EH (cell line): Measurements from ENCODE around the gene ZBTB46.
A peak's percentile ranks its signal among the peaks of the same experiment; 100 is the strongest.
"Not testable (repeated sequence)": the region's sequence is repeated elsewhere in the genome, so short reads cannot be mapped to it uniquely, and the experiment has no call there.

Experiments
- DNase-seq: peaks from one replicate; pipeline ENCODE4 v3.0.0-alpha.2; 2015; ENCODE audit warnings: low read depth

ZBTB46 gene

DNA sequence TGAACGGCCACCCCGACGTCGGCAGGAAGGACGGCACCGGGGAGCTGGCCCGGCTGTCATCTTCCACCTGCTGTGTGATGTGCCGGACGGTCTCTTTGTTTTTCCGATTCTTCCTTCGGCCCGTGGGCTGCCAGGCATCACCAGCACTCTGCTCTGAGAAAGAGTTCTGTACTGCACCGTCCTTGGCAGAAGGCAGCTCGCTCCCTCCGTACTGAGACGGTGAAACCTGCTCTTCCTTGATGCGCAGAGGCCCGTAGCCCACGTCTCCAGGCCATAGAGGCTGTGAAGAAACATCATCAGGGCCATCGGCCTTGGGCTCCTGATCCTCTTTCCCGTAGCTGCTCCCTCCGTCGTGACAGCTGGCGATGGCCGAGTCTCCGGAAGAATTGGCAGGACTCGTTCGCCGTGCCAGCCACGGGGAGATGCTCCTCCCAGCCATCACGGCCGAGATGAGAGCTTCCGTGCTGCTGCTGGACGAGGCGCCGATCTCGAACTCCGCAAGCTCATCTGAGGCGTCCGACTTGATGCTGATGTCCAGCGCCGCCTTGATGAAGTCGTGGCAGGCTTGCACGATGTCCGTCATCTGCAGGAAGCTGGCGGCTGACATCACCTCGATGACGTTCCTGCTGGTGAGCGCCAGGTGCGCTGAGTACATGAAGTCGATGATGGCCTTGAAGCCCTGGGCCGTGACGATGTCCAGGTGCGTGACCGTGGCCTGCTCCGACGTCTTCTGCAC lies 41.1 kb downstream of the ZBTB46 start:
- DNase-seq, result no peak

DNA sequence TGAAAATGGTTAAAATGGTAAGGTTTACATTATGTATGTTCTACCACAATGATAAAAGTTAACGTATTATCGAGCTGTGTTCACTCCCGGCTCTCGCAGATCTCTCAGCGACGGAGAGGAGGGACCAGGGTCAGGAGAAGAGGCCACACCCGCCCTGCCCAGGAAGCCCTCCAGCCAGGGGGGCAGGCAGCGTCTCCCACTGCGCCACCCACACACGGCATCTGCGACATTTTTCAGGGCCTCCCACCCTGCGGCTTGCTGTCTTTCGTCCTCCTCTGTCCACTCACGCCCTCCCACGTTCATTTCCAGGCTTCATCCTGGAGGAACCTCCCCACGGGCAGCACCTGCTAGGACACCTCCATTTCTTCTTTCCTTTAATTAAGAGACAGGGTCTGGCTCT lies 43.3 kb downstream of the ZBTB46 start:
- no peak for DNase-seq

DNA sequence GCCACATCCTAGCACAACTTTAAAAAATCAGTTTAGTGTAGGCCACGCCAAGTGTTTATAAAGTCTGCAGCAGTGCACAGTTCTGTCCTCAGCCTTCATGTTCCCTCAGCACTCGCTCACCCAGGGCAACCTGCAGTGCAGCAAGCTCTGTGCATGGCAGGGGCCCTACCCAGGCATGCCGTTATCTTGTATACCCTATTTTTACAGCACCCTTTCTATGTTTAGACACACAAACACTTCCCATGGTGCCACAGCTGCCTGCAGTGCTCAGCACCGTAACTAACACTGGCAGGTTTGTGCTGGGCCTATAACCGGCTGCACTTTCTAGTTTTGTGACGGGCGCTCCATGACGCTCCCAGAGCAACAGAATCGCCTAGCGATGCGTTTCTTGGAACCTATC lies 43.8 kb downstream of the ZBTB46 start:
- DNase-seq, result no peak

DNA sequence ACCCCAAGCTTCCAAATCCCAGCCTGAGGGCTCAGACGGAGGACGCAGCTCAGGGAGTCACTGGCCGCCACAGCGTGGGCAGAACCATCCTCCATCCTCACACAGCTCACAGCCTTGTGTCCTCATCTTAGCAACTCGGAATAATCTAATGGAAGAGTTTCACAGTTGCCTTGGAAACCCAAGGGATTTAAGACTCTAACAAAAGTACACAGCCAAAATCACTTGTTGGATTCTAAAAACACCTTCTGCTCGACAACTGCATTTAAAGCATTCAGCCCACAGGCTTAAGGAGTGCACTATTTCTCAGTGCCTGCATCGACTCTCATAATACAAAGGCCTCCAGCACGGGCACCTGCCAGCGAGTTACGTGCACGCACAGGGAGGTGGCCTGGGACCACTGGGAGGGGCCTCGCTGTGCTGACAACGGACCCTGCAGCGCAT lies 45.4 kb downstream of the ZBTB46 start:
- no peak for DNase-seq

DNA sequence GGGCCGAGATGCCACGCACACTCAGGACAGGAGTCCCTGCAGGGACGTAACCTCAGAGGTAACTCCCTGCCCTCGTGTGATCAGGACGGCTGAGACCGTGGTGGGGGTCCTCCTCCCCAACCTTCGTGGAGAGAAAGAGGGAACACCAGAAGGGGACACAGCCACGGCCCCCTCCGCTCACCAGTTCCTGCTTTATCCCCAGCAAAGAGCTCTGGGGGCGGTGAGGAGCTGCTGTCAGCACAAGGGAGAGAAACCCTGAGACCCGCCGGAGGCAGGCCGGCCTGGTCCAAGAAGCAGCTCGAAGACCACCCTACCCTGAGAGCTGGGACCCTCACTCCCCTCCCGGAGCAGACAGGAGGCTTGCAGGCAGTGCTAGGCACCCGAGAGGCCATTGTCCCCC lies 47.1 kb downstream of the ZBTB46 start:
- DNase-seq, result no peak

DNA sequence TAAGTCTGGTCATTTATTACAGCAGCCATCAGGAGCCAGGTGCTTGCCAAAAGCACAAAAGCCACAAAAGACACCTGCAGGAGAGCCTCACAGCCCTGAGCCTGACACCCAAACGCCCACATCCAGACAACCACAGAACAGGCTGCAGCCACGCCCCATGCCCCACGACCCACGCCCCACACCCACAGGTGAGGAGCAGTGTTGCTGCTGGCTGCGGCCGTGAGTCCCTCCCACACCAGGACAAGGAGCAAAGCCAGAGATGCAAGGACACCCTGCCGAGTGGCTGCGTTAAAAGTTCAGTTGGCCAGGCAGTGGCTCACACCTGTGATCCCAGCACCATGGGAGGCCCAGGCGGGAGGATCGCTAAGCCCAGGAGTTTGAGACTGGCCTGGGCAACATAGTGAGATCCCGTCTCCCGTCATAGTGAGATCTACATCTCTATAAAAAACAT lies 48.5 kb downstream of the ZBTB46 start:
- DNase-seq, result no peak

DNA sequence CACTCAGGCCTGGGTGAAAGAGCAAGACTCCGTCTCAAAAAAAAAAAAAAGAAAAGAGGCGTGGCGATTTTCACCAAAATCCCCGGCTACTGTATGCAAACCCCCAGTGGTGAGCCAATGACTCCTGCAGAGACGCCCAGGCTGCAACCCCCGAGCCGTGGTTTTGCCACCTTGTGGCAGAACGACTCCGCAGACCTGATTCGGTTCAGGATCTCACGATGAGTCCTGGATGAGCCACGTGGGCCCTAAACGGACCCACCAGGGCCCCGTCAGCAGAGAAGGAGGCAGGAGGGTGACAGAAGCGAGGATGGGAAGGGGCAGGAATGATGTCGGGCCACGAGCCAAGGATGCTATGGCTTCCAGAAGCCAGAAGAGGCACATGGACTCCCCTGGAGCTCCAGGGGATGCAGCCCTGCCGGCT lies 49.0 kb downstream of the ZBTB46 start:
- no peak for DNase-seq

DNA sequence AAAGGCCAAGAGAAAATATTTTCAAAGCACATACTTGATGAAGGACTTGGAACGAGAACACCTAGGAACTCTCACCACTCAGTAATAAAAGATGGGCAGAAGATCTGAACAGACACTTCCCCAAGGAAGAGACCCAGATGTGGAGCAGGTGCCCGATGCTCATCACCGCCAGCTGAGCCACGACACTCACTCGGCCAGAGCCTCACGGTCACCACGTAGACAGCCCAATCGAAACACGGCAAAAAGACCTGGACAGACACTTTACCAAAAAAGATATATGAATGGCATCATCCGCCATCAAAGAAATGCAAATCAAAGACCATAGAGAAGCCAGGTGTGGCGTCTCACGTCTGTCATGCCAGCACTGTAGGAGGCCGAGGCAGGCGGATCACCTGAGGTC lies 49.9 kb downstream of the ZBTB46 start:
- DNase-seq, result no peak

DNA sequence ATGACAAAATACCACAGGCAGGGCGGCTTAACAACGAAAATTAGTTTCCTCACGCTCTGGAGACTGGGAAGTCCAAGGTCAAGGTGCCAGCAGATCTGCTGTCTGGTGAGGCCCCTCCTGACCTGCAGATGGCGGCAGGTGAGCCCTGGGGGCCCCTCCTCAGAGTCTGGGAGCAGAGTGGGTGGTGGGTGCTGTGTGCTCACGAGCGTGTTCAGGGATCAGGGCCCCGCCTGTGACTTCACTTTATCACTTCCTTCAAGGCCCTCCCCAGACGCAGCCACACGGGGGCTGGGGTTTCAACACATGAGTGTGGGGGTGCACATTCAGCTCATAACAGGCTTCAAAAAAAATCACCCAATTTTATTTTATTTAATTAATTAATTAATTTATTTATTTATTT lies 52.2 kb downstream of the ZBTB46 start:
- no peak for DNase-seq

DNA sequence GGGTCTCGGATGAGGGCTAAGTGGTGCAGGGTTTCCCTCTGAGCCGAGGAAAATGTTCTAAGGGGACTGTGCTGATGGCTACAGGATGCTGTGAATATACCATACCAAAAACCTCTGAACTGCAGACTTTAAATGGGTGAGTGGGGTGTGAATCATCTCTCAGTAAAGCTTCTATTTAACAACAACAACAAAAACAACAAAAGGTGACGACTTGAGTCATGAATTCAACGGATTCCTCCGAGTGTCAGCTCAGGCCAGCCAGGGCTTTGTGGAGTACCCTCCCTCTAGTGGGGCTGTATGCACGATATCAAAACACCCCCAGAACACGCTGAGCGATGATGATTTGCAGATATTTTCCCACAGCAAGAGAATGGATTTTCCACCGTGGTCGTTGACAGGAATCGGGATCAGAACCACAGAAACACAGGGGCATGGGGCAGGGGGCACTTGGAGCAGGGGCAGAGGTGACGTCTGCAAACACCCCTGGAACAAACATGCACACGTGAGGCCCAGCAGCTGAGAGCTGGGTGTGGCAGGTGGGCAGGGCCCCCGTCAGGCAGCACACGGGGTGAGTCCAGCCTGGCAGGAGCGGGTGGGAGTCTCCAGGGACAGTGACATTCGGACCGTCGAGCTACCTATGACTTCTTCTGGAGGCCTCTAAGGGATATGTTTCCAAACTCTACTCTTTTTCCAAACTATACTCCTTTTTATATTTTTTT lies 52.9 kb downstream of the ZBTB46 start:
- no peak for DNase-seq

DNA sequence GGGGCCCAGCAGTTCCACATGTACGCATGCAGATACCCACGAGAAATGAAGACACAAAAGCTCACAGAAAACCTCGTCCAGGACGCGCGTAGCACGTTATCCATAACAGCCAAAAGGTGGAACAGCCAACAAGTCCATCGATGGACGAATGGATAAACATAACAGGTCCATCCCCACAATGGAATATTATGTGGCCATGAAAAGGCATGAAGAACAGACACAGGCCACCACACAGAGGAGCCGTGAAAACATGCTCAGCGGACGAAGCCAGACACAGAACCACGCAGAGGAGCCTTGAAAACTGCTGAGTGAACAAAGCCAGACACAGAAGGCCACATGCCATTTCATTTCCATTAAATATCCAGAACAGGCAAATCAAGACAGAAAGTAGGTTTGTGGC lies 53.5 kb downstream of the ZBTB46 start:
- DNase-seq, result no peak

DNA sequence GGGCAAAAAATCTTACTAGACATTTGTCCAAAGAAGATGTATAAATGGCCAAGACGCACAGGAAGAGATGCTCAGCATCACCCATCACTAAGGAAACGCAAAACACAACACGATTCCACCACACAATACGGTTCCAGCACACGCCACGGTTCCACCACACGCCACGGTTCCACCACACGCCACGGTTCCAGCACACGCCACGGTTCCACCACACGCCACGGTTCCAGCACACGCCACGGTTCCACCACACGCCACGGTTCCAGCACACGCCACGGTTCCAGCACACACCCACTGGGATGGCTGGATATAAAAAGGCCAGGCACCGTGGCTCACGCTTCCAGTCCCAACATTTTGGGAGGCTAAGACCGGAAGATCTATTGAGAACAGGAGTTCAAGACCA lies 54.2 kb downstream of the ZBTB46 start:
- DNase-seq, result not testable (repeated sequence)

DNA sequence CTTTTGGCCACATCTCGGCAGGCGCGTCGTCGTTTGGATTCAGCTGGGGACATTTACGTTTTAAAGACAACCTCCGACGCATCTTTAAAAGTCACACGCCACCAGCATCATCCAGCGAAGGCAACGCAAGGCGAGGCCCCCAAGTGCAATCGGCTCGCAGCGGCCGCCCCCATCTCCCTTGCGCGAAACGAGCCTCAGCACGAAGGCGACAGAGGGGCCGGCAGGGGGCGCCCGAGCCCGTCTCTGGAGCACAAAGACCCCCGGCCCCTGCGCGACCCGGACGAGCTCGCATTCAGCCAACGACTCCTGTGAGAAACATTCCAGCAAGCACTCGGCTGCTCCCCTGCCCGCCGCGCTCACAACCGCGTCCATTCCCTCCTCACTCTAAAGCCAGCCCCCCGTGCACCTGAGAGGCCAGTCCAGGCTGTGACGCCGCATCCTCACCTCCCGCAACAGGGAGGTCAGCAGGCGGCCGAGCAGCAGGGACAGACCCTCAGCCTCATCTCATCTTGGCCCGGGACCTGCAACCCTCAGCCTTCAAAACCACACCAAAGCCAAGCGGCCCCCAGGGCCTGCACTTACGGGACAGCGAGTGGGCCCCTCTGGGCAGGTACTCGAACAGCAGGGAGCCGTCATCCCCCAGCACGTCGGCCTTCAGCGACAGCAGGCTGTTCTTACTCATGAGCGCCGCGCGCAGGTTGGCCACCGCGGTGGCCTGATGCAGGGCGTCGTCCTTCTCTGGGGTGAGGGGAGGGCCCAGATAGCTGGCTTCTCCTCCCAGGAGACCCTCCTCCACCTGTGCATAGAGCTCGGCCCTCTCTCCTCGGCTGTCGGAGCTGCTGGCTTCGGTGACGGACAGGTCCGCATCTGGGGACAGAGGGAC lies 55.7 kb downstream of the ZBTB46 start:
- DNase-seq, result peak; percentile 46

DNA sequence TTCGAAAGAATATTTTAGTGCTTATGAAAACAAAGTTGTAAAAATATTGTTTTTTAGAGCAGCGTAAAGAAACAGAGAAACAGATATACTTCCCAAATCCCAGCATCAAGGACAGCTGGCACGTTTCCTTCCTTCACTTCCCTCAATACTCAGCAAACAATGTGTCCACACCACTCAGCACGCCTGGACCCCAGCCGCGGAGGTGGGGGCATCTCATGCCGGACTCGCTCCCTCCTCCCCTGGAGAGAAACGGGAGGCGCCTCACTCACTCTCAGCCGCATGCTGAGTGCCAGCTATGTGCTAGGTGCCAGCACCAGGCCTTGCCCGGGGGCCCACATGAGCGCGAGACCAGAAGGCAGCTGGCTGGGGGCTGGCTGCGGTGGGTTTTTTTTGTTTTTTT lies 56.8 kb downstream of the ZBTB46 start:
- DNase-seq, result no peak

DNA sequence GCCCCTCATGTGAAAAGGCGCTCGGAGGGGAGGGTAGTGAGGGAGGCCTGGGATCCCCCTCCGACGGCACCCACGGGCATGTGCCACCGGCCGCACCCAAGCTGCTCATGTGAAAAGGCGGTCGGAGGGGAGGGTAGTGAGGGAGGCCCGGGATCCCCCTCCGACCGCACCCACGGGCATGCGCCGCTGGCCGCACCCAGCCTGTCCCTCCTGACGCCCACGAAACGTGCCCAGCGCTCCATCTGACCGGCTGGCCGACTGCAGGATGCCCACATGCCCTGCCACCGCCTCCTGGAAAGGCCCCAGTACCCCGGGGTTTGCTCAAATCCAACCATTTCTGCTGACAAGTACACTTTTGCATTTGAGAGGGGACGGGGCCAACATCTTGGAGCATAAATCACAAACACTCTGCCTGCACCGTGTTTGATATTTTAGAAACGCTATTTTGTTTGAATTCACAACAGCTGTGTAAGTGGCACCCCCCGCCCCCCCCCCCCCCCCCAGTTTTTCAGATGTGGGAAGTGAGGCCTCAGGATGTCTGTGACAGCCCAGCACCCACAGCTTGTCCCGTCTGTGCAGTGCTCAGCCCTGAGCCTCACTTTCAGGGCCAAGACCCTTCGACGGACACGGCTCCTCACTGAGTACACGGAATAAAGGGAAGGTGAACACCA lies 57.4 kb downstream of the ZBTB46 start:
- DNase-seq, result no peak

DNA sequence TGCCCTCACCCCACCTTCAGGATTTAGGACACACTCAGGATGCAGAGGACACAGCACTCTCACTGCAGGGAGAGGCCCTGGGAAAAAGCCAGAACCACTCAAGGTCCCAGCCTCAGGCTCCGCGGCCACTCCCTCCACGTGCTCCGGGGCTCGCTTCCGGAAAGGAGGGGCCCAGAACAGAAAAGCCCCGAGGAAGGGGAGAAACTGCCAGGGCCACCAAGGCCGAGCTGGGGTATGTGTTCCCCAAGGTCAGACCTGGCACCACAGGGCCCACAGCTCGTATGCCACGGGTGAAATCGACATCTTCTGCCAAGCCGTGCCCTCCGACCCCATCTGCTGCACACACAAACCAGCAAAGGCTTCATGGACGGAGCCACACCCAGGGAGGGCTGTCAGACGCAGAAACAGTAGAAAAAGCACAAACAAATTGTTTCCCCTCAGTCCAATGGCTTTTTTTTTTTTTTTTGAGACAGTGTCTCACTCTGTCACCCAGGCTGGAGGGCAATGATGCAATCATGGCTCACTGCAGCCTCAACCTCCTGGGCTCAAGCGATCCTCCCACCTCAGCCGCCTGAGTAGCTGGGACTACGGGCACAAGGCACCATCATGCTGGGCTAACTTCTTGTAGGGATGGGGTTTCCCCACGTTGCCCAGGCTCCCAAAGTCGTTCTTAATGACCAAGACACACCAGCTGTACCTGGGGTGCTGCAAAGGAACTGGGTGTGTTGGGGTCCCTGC lies 58.1 kb downstream of the ZBTB46 start:
- DNase-seq, result peak; percentile 31

DNA sequence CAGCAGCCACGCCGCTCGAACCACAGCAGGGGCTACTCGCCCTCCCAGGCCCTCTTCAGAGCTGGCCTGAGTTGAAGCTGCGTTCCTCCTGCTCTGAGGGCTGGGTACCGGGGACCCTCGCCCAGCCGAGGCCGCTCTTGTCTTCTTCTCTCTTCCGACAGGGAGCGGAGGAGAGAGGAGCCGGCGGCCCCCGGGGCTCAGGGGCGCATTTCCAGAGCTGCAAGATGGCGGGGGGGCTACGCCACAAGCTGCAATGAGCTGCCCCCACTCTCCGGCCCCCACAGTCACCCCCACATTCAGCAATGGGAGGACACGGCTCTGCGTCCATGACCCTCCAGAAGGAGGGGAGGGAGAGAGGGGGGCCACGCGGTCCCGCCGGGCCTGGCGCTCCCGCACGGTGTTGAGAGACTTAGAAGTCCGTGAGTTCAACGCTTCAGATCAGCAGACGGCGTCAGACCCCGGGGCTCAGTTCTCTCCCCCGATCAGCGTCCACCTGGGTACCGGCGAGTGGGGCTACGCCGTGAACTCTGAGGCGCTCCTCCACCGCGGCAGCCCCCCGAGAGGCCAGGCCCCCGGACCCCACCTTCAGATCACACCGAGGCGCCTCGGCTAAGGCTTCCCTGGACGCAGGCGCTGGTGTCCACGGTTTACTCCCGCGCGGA lies 59.9 kb downstream of the ZBTB46 start:
- no peak for DNase-seq

DNA sequence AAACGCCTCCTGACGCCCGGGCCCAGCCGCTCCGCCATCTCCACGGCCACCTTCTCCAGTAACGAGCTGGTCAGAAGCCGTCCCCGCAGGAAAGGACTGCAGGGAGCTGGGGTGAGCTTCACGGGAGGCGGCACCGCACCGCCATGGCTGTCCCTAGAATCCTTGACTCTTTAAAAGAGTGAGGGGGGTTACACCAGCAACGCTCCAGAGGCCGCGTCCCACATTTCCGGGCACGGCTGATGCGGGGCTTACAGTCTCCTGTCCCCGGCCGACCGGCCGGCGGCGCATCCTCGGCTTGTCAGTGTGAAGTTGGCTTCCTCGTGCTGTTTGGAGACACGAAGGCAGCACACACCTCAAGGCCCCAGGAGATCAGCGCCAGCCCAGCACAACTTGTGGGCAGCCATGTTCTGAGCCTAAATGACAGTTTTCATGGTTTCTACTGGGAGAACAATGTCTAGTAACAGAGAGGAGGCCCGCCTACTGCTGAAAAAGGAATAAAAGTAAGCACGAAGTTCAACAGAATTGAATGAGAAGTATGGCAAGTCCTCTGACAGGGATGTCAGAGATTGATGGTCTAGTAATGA lies 61.1 kb downstream of the ZBTB46 start:
- no peak for DNase-seq

DNA sequence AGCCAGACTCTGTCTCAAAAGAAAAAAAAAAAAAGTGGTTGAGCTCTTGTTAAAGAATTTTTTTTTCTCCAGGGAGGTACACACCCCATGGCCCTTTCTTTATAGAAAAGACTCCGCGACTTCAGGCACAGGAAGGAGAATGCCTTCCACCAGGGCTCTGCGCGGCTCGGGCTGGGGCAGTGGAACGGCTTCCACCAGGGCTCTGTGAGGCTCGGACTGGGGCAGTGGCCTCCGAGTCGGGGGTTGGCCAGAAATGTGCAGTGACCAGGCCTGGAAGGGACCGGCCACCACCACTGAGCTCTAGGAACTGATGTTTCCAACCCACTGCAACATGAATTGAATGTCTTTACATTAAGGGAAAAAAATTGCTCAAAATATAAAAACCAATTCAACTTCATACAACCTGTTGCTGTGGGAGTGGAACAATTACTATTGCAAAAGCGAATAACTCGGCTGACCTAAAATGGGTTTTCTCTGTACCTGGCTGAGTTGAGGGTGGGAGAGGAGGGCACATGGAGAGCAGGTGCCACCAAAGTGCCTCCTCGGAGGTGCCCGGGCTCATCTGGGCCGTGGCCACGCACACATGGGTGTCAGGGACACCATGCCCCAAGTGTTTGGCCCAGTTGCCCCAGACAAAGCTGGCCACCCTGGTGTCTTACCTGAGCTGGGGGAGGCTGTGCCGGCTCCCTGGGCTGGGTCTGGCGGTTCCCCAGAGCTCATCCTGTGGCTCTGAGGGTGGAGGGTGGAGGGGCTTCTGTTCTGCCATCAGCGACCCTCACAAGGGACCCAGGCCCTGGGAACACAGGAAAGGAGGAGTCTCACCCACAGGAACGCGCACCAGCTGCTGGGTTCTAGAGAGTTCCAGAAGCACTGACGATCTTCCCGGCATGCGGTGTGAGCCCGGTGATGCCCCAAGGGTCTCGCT lies 62.2 kb downstream of the ZBTB46 start:
- DNase-seq, result no peak
